Measurements from ENCODE around the gene PDE4D.
A peak's percentile ranks its signal among the peaks of the same experiment; 100 is the strongest.

PDE4D gene

GRCh38 chr5:59544573-59544972 lies 349.0 kb downstream of the PDE4D start:
- DNase-seq (ENCODE audit: low read depth): no peak
- no peak overlapping the region for H3K4me3 ChIP-seq (ENCODE audit: low read length)
- TF ChIP-seq CTCF (IDR thresholded peaks at IDR 0.05; ENCODE audit: insufficient read depth, low read depth, low read length, missing control alignments): no peak

- DNase-seq (ENCODE audit: low read depth): peak; percentile 41
- TF ChIP-seq CTCF (IDR thresholded peaks at IDR 0.05; ENCODE audit: insufficient read depth, low read depth, low read length, missing control alignments): no peak
- H3K4me3 ChIP-seq (ENCODE audit: low read length): no peak overlapping the region
Measured at GRCh38 chr5:59543821-59544442, 349.6 kb downstream of the PDE4D start.

- no peak overlapping the region for H3K4me3 ChIP-seq (ENCODE audit: low read length)
- no peak for TF ChIP-seq CTCF (IDR thresholded peaks at IDR 0.05; ENCODE audit: insufficient read depth, low read depth, low read length, missing control alignments)
- no peak for DNase-seq (ENCODE audit: low read depth)
Measured at GRCh38 chr5:59542851-59543820, 350.4 kb downstream of the PDE4D start.

- DNase-seq (ENCODE audit: low read depth): no peak
- TF ChIP-seq CTCF (IDR thresholded peaks at IDR 0.05; ENCODE audit: insufficient read depth, low read depth, low read length, missing control alignments): no peak
Measured at GRCh38 chr5:59542306-59542705, 351.2 kb downstream of the PDE4D start.

GRCh38 chr5:59540366-59540765 lies 353.2 kb downstream of the PDE4D start:
- no peak for DNase-seq (ENCODE audit: low read depth)
- no peak overlapping the region for H3K4me3 ChIP-seq (ENCODE audit: low read length)
- TF ChIP-seq CTCF (IDR thresholded peaks at IDR 0.05; ENCODE audit: insufficient read depth, low read depth, low read length, missing control alignments): no peak

More at GRCh38 chr5:59542306-59542705, 351.2 kb downstream of the PDE4D start:
- H3K4me3 ChIP-seq (ENCODE audit: low read length): no peak overlapping the region

GRCh38 chr5:59538750-59539121 lies 354.8 kb downstream of the PDE4D start:
- H3K4me3 ChIP-seq (ENCODE audit: low read length): no peak overlapping the region
- no peak for DNase-seq (ENCODE audit: low read depth)
- TF ChIP-seq CTCF (IDR thresholded peaks at IDR 0.05; ENCODE audit: insufficient read depth, low read depth, low read length, missing control alignments): no peak

All from epithelial cell of esophagus (primary cell).